ENCODE measurements around the gene MYO15A. TPM values are rescaled to one million over a fixed set of nuclear protein-coding genes. Genes with fewer than 3 reads are reported as not detected.

MYO15A gene
- polyA plus RNA-seq, 3 donors = 0.31 to 4.4 (median 0.56) TPM

DNA sequence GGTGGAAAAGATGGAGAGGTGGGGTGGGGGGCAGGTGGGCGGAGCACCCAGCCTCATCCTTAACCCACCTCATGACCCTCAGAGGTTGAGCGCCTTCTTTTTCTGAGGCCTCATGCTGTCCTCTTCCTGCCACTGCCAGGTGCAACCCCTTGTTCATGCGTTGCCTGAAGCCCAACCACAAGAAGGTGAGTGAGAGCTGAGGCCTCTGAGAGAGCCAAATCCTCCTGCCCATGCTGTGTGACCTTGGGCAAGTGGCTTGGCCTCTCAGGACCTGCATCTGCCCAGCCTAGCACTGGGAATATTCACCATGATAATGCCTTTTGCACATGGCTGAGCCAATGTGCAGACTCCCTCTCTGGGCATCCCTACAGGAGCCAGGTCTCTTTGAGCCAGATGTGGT lies 32.1 kb downstream of the MYO15A start:
- 80% methylated on average over 1 of the region's 3 CpGs for WGBS (ENCODE audit: insufficient coverage)
- no peak overlapping the region for H3K9ac ChIP-seq (ENCODE audit: insufficient read depth, low read length, poor library complexity, severe bottlenecking)
- no peak overlapping the region for H2AFZ ChIP-seq (ENCODE audit: insufficient read depth, low read depth, low read length, poor library complexity, severe bottlenecking)
- intact Hi-C loops (cut with micrococcal nuclease) = no loop called here
- no peaks in the 10 kb centered on the region for H3K27me3 ChIP-seq (ENCODE audit: control insufficient read depth in 2 of 2, insufficient read depth in 2 of 2, low read length in 2 of 2)
- H3K79me2 ChIP-seq (ENCODE audit: insufficient read depth, low read length) = no peaks in the 10 kb centered on the region
- Mint-ChIP-seq H3K4me1 (peaks cover 2% of the 10 kb centered on the region), H3K9me3 (peaks cover 0 to 2% (median 0%) of the 10 kb centered on the region in 7 donors), H3K4me3 (no peak overlapping the region), H3K27me3 (ENCODE audit: low read depth in 3 of 3) (peaks cover 3 to 17% (median 8%) of the 10 kb centered on the region in 3 donors), H3K27ac (no peak overlapping the region), H3K36me3 (no peaks in the 10 kb centered on the region)
- no peak overlapping the region for H3K4me2 ChIP-seq (replicated peaks; ENCODE audit: extremely low read depth, low read length, poor library complexity, severe bottlenecking)
- H3K4me1 ChIP-seq (ENCODE audit: control insufficient read depth in 1 of 2, insufficient read depth in 2 of 2, low read length in 2 of 2) = no peaks in the 10 kb centered on the region
- no peak overlapping the region for H3K27ac ChIP-seq (ENCODE audit: low read depth in 1 of 2, low read length in 2 of 2)
- no peaks in the 10 kb centered on the region for H3K36me3 ChIP-seq (replicated peaks in 1 of 2; ENCODE audit: control insufficient read depth in 1 of 2, insufficient read depth in 2 of 2, low read length in 2 of 2)
- H3K4me3 ChIP-seq (replicated peaks in 1 of 3; ENCODE audit: low read depth in 2 of 3, low read length in 3 of 3) = no peak overlapping the region
- TF ChIP-seq, protein P1, sequence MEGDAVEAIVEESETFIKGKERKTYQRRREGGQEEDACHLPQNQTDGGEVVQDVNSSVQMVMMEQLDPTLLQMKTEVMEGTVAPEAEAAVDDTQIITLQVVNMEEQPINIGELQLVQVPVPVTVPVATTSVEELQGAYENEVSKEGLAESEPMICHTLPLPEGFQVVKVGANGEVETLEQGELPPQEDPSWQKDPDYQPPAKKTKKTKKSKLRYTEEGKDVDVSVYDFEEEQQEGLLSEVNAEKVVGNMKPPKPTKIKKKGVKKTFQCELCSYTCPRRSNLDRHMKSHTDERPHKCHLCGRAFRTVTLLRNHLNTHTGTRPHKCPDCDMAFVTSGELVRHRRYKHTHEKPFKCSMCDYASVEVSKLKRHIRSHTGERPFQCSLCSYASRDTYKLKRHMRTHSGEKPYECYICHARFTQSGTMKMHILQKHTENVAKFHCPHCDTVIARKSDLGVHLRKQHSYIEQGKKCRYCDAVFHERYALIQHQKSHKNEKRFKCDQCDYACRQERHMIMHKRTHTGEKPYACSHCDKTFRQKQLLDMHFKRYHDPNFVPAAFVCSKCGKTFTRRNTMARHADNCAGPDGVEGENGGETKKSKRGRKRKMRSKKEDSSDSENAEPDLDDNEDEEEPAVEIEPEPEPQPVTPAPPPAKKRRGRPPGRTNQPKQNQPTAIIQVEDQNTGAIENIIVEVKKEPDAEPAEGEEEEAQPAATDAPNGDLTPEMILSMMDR (IDR thresholded peaks at IDR 0.05) = no peak
- DNase-seq = no peak
- H4K20me1 ChIP-seq (ENCODE audit: insufficient read depth, low read length) = no peaks in the 10 kb centered on the region
- H3K9me3 ChIP-seq (replicated peaks in 1 of 2; ENCODE audit: control insufficient read depth in 1 of 2, insufficient read depth in 1 of 2, low read length in 2 of 2) = no peaks in the 10 kb centered on the region

DNA sequence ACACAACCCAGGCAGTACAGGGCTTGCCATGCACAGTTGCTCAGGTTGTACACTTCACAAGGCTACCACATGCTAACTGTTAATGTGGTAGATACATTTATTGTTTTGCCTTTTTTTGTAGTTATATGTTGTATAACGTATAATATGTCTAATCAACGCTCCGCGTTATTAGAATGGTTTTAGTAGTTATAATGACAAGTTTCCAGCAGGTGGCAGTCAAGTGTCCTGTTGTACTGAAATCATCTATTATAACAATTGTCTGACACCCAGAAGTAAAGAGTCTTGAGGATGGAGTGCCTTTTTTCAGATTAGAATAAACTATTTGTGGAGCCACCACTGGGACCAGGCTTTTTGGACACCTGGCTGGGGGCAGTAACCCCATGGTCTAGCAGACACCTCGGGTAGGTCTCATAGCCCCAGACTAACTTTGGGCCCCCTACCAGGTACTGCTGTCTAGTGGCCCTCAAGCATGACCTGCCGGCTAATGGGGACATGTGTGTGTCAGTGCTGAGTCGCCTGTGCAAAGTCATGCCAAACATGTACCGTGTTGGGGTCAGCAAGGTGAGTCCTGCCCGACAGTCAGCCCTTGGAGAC lies 32.8 kb downstream of the MYO15A start:
- Histone ChIP-seq H3K4me2 (replicated peaks; ENCODE audit: extremely low read depth, low read length, poor library complexity, severe bottlenecking) (no peak overlapping the region), H3K9me3 (replicated peaks in 1 of 2; ENCODE audit: control insufficient read depth in 1 of 2, insufficient read depth in 1 of 2, low read length in 2 of 2) (no peaks in the 10 kb centered on the region), H3K36me3 (replicated peaks in 1 of 2; ENCODE audit: control insufficient read depth in 1 of 2, insufficient read depth in 2 of 2, low read length in 2 of 2) (no peaks in the 10 kb centered on the region), H3K27me3 (ENCODE audit: control insufficient read depth in 2 of 2, insufficient read depth in 2 of 2, low read length in 2 of 2) (no peaks in the 10 kb centered on the region), H2AFZ (ENCODE audit: insufficient read depth, low read depth, low read length, poor library complexity, severe bottlenecking) (no peak overlapping the region), H3K9ac (ENCODE audit: insufficient read depth, low read length, poor library complexity, severe bottlenecking) (no peak overlapping the region), H3K4me1 (ENCODE audit: control insufficient read depth in 1 of 2, insufficient read depth in 2 of 2, low read length in 2 of 2) (no peaks in the 10 kb centered on the region), H3K79me2 (ENCODE audit: insufficient read depth, low read length) (no peaks in the 10 kb centered on the region), H3K27ac (ENCODE audit: low read depth in 1 of 2, low read length in 2 of 2) (no peak overlapping the region), H3K4me3 (replicated peaks in 1 of 3; ENCODE audit: low read depth in 2 of 3, low read length in 3 of 3) (no peak overlapping the region), H4K20me1 (ENCODE audit: insufficient read depth, low read length) (no peaks in the 10 kb centered on the region)
- H3K27ac Mint-ChIP-seq = no peak overlapping the region
- TF ChIP-seq, protein P1 (IDR thresholded peaks at IDR 0.05) = peak; percentile 68
- H3K9me3 Mint-ChIP-seq = peaks cover 0 to 2% (median 0%) of the 10 kb centered on the region in 7 donors
- H3K4me1 Mint-ChIP-seq = peaks cover 2% of the 10 kb centered on the region
- 21% methylated on average over 9 of the region's 9 CpGs for WGBS (ENCODE audit: insufficient coverage)
- intact Hi-C loops (cut with micrococcal nuclease) = no loop called here
- peak; percentile 37 to 77 (median 50) for DNase-seq
- H3K4me3 Mint-ChIP-seq = no peak overlapping the region
- H3K27me3 Mint-ChIP-seq (ENCODE audit: low read depth in 3 of 3) = peaks cover 5 to 15% (median 8%) of the 10 kb centered on the region in 3 donors
- no peaks in the 10 kb centered on the region for H3K36me3 Mint-ChIP-seq

Measured in CD14-positive monocyte (primary cell).